DMS153 (cell line): ENCODE data around the gene UBAC1.
"Not testable (repeated sequence)": the region's sequence is repeated elsewhere in the genome, so short reads cannot be mapped to it uniquely, and the experiment has no call there.

Experiments used
- DNase-seq: peaks from one replicate; lab custom pipeline; 2025; lab: John Stamatoyannopoulos, UW

UBAC1 gene

GRCh38 chr9:135959814-135960213 is 1.4 kb downstream of the UBAC1 start:
- DNase-seq = no peak

- no peak for DNase-seq
Observed at GRCh38 chr9:135958485-135958884, 2.7 kb downstream of the UBAC1 start.

- DNase-seq = no peak
Observed at GRCh38 chr9:135957431-135957830, 3.7 kb downstream of the UBAC1 start.

- no peak for DNase-seq
Observed at GRCh38 chr9:135956802-135957174, 4.4 kb downstream of the UBAC1 start.

- no peak for DNase-seq
Observed at GRCh38 chr9:135955934-135956801, 5.0 kb downstream of the UBAC1 start.

GRCh38 chr9:135952664-135953206 is 8.4 kb downstream of the UBAC1 start:
- no peak for DNase-seq

- peak; percentile 88 for DNase-seq
Observed at GRCh38 chr9:135951889-135952663, 9.1 kb downstream of the UBAC1 start.

GRCh38 chr9:135951310-135951709 is 9.9 kb downstream of the UBAC1 start:
- not testable (repeated sequence) for DNase-seq

GRCh38 chr9:135950841-135951240 is 10.3 kb downstream of the UBAC1 start:
- not testable (repeated sequence) for DNase-seq

GRCh38 chr9:135950135-135950682 is 11.0 kb downstream of the UBAC1 start:
- DNase-seq = no peak

GRCh38 chr9:135949501-135950134 is 11.6 kb downstream of the UBAC1 start:
- no peak for DNase-seq

GRCh38 chr9:135948968-135949367 is 12.2 kb downstream of the UBAC1 start:
- no peak for DNase-seq

- DNase-seq = no peak
Observed at GRCh38 chr9:135948446-135948845, 12.7 kb downstream of the UBAC1 start.

- DNase-seq = no peak
Observed at GRCh38 chr9:135947582-135947981, 13.6 kb downstream of the UBAC1 start.

- DNase-seq = not testable (repeated sequence)
Observed at GRCh38 chr9:135947105-135947504, 14.1 kb downstream of the UBAC1 start.

GRCh38 chr9:135946392-135946994 is 14.7 kb downstream of the UBAC1 start:
- DNase-seq = no peak

GRCh38 chr9:135945969-135946368 is 15.2 kb downstream of the UBAC1 start:
- DNase-seq = no peak

GRCh38 chr9:135944444-135945252 is 16.5 kb downstream of the UBAC1 start:
- DNase-seq = no peak

- DNase-seq = not testable (repeated sequence)
Observed at GRCh38 chr9:135943604-135944003, 17.6 kb downstream of the UBAC1 start.

GRCh38 chr9:135941288-135941995 is 19.7 kb downstream of the UBAC1 start:
- no peak for DNase-seq
